Adrenal gland (tissue), 12 donors: ENCODE data around the gene MYPN. TPM values are rescaled to one million over a fixed set of nuclear protein-coding genes. Genes with fewer than 3 reads are reported as not detected.

Experiments
- DNase-seq, 7 donors: peaks; one replicate each; pipeline ENCODE4 v3.0.0-alpha.2; 2019 to 2020
- H3K27ac ChIP-seq, 5 donors: fragments of 200-600 bp; sonication (generic) in 4 of 5; 1 replicate in 3 of 5; 2 replicates in 2 of 5; pipeline versions ENCODE4 v1.5.1 to v1.8.0; 2016 to 2020; ENCODE audit warnings: mild to moderate bottlenecking in 1 of 5
- H3K27me3 ChIP-seq: fragments of 200-600 bp; 2 replicates; pipeline ENCODE4 v1.8.0; 2021
- H3K36me3 ChIP-seq, 2 donors: fragments of 200-600 bp; replicated peaks in 1 of 2; 1 replicate in 1 of 2; 2 replicates in 1 of 2; pipeline versions ENCODE4 v1.5.1 to v1.8.0; 2018 to 2022
- H3K4me1 ChIP-seq, 2 donors: fragments of 200-600 bp; replicated peaks in 1 of 2; 1 replicate in 1 of 2; 2 replicates in 1 of 2; pipeline versions ENCODE4 v1.5.1 to v1.8.0; 2018 to 2021
- H3K4me3 ChIP-seq, 4 donors: fragments of 200-600 bp; sonication (generic) in 3 of 4; one replicate each; pipeline ENCODE4 v1.5.1; 2016 to 2018
- H3K9me3 ChIP-seq, 3 donors: fragments of 200-600 bp; sonication (generic) in 1 of 3; replicated peaks in 1 of 3; 1 replicate in 2 of 3; 2 replicates in 1 of 3; pipeline versions ENCODE4 v1.5.1 to v1.8.0; 2016 to 2021
- POLR2A ChIP-seq, 2 donors: fragments of 450-650 bp; IDR thresholded peaks; one replicate each; pipeline ENCODE4 v1.6.1; 2017; ENCODE audit warnings: antibody characterized with exemption in 2 of 2, mild to moderate bottlenecking in 2 of 2, moderate library complexity in 1 of 2
- WGBS, 4 donors: extraction: QIAGEN DNeasy Blood & Tissue Kit in 2 of 4; methylation state at CpG; one replicate each; pipeline versions ENCODE4 v1.1.5 to v1.1.7; 2013 to 2017; 5-methylcytosine and 5-hydroxymethylcytosine counted together
- intact Hi-C, 2 donors: fragments of 100-400 bp; cut with DNase I; formaldehyde crosslinking; loops; one replicate each; pipeline versions ENCODE4 v1.14.1 to v1.15.0; 2022 to 2023
- polyA plus RNA-seq, 3 donors: library from polyadenylated mRNA; stranded (reverse); fragments of 200-250 nt in 2 of 3; fragments of 350-450 nt in 1 of 3; fragmentation: Illumina TruSeq in 1 of 3; extraction: RNeasy Lipid Tissue Mini Kit (QIAGEN cat#74804) in 1 of 3; gene quantifications; one replicate each; pipeline ENCODE4 v1.2.3, GENCODE V29; 2013 to 2014
- total RNA-seq, 9 donors: library from RNA; depleted of rRNA in 4 of 9; stranded (reverse); fragments of >200 nt in 4 of 9; fragments of 120-200 nt in 1 of 9; fragmentation: NEBNext Ultra II Directional in 1 of 9; extraction: Animal tissue kit (Norgen Biotek cat#: 25700) in 1 of 9; gene quantifications; one replicate each; pipeline versions ENCODE4 v1.1.0 to v1.2.4, GENCODE V29; 2013 to 2023
- TF ChIP-seq, protein P1 (sequence below), 6 experiments: fragments of 450-650 bp in 4 of 6; fragments of 200-600 bp in 2 of 6; sonication (generic) in 1 of 6; IDR thresholded peaks; 1 replicate in 5 of 6; 2 replicates in 1 of 6; pipeline versions ENCODE4 v1.5.1 to v1.8.0; 2016 to 2021; ENCODE audit warnings: antibody characterized with exemption in 6 of 6, mild to moderate bottlenecking in 2 of 6, moderate library complexity in 1 of 6
- donor health status: healthy with polysubstance abuse.
- donor health status: Bipolar disorder and iron deficiency.
- donor health status: DM: yes; HTN: yes; CAD: no.
- donor health status: DM: no; HTN: no; CAD: no.
- donor health status: DM: no; HTN: no; CAD: no.
- donor health status: DM: yes; HTN: yes; CAD: no.

The MYPN gene
- total and polyA plus RNA-seq, 12 donors: 0.10 to 1.9 (median 0.31) TPM; not detected in 2

GRCh38 chr10:68106656-68107055, 2.6 kb upstream of the MYPN start:
- Histone ChIP-seq H3K27ac (no peak overlapping the region), H3K9me3 (no peaks in the 10 kb centered on the region), H3K4me3 (no peak overlapping the region), H3K4me1 (no peaks in the 10 kb centered on the region), H3K27me3 (no peaks in the 10 kb centered on the region), H3K36me3 (no peaks in the 10 kb centered on the region)
- 85 to 90% (median 87%) methylated on average over 3 of the region's 3 CpGs for WGBS, 4 donors
- intact Hi-C loops: no loop called here
- TF ChIP-seq, protein P1, sequence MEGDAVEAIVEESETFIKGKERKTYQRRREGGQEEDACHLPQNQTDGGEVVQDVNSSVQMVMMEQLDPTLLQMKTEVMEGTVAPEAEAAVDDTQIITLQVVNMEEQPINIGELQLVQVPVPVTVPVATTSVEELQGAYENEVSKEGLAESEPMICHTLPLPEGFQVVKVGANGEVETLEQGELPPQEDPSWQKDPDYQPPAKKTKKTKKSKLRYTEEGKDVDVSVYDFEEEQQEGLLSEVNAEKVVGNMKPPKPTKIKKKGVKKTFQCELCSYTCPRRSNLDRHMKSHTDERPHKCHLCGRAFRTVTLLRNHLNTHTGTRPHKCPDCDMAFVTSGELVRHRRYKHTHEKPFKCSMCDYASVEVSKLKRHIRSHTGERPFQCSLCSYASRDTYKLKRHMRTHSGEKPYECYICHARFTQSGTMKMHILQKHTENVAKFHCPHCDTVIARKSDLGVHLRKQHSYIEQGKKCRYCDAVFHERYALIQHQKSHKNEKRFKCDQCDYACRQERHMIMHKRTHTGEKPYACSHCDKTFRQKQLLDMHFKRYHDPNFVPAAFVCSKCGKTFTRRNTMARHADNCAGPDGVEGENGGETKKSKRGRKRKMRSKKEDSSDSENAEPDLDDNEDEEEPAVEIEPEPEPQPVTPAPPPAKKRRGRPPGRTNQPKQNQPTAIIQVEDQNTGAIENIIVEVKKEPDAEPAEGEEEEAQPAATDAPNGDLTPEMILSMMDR (IDR thresholded peaks at IDR 0.05): no peak
- no peak for TF ChIP-seq POLR2A (IDR thresholded peaks at IDR 0.05)
- no peak for DNase-seq

GRCh38 chr10:68107651-68108050, 1.6 kb upstream of the MYPN start:
- no peak for DNase-seq
- intact Hi-C loops: no loop called here
- Histone ChIP-seq H3K9me3 (no peaks in the 10 kb centered on the region), H3K4me1 (no peaks in the 10 kb centered on the region), H3K4me3 (no peak overlapping the region), H3K36me3 (no peaks in the 10 kb centered on the region), H3K27me3 (no peaks in the 10 kb centered on the region), H3K27ac (no peak overlapping the region)
- TF ChIP-seq, protein P1 (IDR thresholded peaks at IDR 0.05): no peak
- no peak for TF ChIP-seq POLR2A (IDR thresholded peaks at IDR 0.05)
- 95 to 100% (median 98%) methylated on average over 1 of the region's 1 CpG for WGBS, 4 donors

GRCh38 chr10:68108051-68108450, 1.2 kb upstream of the MYPN start:
- no peak for TF ChIP-seq POLR2A (IDR thresholded peaks at IDR 0.05)
- TF ChIP-seq, protein P1 (IDR thresholded peaks at IDR 0.05): no peak
- Histone ChIP-seq H3K9me3 (no peaks in the 10 kb centered on the region), H3K4me3 (no peak overlapping the region), H3K36me3 (no peaks in the 10 kb centered on the region), H3K27me3 (no peaks in the 10 kb centered on the region), H3K27ac (no peak overlapping the region), H3K4me1 (no peaks in the 10 kb centered on the region)
- intact Hi-C loops: no loop called here
- WGBS, 4 donors: 82 to 92% (median 89%) methylated on average over 3 of the region's 3 CpGs
- DNase-seq: no peak

DNA sequence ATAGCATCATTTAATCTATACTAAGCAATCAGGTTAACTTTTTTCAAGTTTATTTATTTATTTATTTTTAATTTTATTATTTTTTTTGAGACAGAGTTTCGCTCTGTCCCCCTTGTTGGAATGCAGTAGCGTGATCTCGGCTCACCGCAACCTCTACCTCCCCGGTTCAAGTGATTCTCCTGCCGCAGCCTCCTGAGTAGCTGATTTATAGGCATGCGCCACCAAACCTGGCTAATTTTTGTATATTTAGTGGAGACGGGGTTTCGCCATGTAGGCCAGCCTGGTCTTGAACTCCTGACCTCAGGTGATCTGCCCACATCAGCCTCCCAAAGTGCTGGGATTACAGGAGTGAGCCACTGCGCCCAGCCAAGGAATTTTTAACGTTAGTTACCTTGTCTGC, 635 bp upstream of the MYPN start:
- 93 to 97% (median 95%) methylated on average over 11 of the region's 11 CpGs for WGBS, 4 donors
- no peaks in the 10 kb centered on the region for H3K9me3 ChIP-seq
- no peaks in the 10 kb centered on the region for H3K4me1 ChIP-seq
- TF ChIP-seq, protein P1 (IDR thresholded peaks at IDR 0.05): no peak
- no peak for TF ChIP-seq POLR2A (IDR thresholded peaks at IDR 0.05)
- intact Hi-C loops: no loop called here
- no peak overlapping the region for H3K27ac ChIP-seq
- H3K4me3 ChIP-seq: no peak overlapping the region
- no peak for DNase-seq
- H3K27me3 ChIP-seq: no peaks in the 10 kb centered on the region
- no peaks in the 10 kb centered on the region for H3K36me3 ChIP-seq
